CD4-positive, alpha-beta T cell treated with Interleukin-12 subunit alpha and Interleukin-12 subunit beta, for 1 hour (primary cell): ENCODE results near the gene SNN.

ENCODE experiments used
- DNase-seq: peaks from one replicate; pipeline ENCODE4 v3.0.0-alpha.2; 2020

SNN gene

GRCh38 chr16:11667824-11668622 lies at the start of gene SNN:
TSS of gene SNN (plus strand) at chr16:11668455. CDS start at chr16:11676060, 7,605 bp downstream.
- peak; percentile 89 for DNase-seq

GRCh38 chr16:11619327-11619851 lies 48.9 kb upstream of the SNN start:
- DNase-seq: peak; percentile 55

- DNase-seq: no peak
Observed at GRCh38 chr16:11620243-11621003, 47.8 kb upstream of the SNN start.

- no peak for DNase-seq
Observed at GRCh38 chr16:11621539-11621919, 46.7 kb upstream of the SNN start.

- peak; percentile 61 for DNase-seq
Observed at GRCh38 chr16:11621920-11622651, 46.2 kb upstream of the SNN start.

- DNase-seq: no peak
Observed at GRCh38 chr16:11624205-11624604, 44.0 kb upstream of the SNN start.

GRCh38 chr16:11624636-11625607 lies 43.3 kb upstream of the SNN start:
- no peak for DNase-seq

GRCh38 chr16:11625769-11626168 lies 42.5 kb upstream of the SNN start:
- DNase-seq: no peak

- DNase-seq: no peak
Observed at GRCh38 chr16:11626657-11627291, 41.5 kb upstream of the SNN start.

- no peak for DNase-seq
Observed at GRCh38 chr16:11627292-11627663, 41.0 kb upstream of the SNN start.

- DNase-seq: no peak
Observed at GRCh38 chr16:11627822-11628457, 40.3 kb upstream of the SNN start.

GRCh38 chr16:11629071-11630030 lies 38.9 kb upstream of the SNN start:
- no peak for DNase-seq

GRCh38 chr16:11630046-11630767 lies 38.0 kb upstream of the SNN start:
- DNase-seq: no peak

- no peak for DNase-seq
Observed at GRCh38 chr16:11630768-11631056, 37.5 kb upstream of the SNN start.

- DNase-seq: no peak
Observed at GRCh38 chr16:11631214-11631613, 37.0 kb upstream of the SNN start.

GRCh38 chr16:11632455-11632939 lies 35.8 kb upstream of the SNN start:
- DNase-seq: no peak

GRCh38 chr16:11633113-11633512 lies 35.1 kb upstream of the SNN start:
- no peak for DNase-seq

GRCh38 chr16:11634312-11634711 lies 33.9 kb upstream of the SNN start:
- no peak for DNase-seq

GRCh38 chr16:11635113-11635652 lies 33.1 kb upstream of the SNN start:
- no peak for DNase-seq
